ENCODE data around the gene HOXA1.

Gene HOXA1

GRCh38 chr7:27095897-27096767 lies at the start of gene HOXA1:
Gene HOXA1 (minus strand): TSS chr7:27096000. CDS start chr7:27095912, 88 bp downstream.
- no peak for FAIRE-seq

- FAIRE-seq, result no peak
These were observed 49.5 kb upstream of the HOXA1 start for GRCh38 chr7:27145165-27145913.

DNA sequence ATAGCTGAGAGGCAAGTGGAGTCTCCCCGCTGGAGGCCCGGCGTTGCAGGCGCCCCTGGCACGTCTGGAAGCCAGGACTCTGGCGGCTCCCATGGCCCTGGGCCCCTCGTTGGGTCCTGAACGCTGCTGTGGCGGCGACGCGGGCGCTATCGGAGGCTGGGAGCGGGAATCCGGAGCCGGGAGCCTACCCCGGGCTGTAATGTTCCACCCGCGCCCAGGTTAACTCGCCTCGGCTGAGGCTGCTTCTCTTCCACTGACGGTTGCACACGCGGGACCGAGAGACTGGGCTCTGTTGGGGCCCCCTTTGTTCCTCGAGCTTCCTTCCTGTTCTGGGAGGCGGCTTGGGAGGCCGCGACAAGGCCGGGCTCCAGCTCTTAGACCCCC lies 49.0 kb upstream of the HOXA1 start:
- FAIRE-seq, result no peak

DNA sequence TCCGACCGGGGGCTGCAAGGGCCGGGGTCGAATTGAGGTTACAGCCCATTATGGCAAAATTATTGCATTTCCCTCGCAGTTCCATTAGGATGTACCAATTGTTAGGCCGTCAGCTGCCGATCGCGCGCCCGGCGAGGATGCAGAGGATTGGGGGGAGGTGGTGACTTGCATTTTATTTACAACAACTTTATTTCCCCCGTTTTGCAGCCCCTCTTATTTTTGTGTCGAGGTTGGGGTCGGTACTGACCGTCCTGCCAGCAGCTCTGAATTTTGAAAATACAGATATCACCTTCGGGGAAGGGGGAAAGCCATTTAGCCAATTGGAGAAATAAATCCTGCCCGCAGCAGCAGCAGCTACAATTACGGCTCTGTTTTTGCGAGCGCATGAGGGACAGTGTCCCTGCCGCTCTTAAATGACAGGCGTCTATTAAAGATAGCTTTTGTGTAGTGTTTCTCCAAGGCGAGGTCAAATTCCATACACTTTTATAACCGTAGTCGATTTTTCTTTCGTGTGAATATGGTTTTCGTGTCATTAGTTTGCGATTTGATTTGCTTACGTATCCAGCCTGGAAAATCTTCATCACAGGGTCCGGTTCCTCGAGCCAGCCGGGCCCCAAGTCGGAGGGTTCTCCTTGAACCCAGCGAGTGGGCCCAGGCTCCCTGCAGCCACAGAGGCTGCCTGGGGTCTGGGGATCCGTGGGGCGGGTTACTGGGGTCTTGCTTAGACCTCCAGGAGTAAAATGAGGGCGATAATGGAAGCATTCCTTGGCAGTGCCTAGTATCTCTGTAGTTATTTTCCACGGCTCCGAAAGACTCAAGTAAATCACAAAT lies 48.4 kb upstream of the HOXA1 start:
- FAIRE-seq, result no peak

GRCh38 chr7:27143023-27143949 lies 47.5 kb upstream of the HOXA1 start, which contains the start of gene HOXA5:
Gene HOXA5 (minus strand): TSS chr7:27143681. CDS start chr7:27143607, 74 bp downstream.
- FAIRE-seq, result no peak

- no peak for FAIRE-seq
These were observed 46.8 kb upstream of the HOXA1 start for GRCh38 chr7:27142580-27143022.

DNA sequence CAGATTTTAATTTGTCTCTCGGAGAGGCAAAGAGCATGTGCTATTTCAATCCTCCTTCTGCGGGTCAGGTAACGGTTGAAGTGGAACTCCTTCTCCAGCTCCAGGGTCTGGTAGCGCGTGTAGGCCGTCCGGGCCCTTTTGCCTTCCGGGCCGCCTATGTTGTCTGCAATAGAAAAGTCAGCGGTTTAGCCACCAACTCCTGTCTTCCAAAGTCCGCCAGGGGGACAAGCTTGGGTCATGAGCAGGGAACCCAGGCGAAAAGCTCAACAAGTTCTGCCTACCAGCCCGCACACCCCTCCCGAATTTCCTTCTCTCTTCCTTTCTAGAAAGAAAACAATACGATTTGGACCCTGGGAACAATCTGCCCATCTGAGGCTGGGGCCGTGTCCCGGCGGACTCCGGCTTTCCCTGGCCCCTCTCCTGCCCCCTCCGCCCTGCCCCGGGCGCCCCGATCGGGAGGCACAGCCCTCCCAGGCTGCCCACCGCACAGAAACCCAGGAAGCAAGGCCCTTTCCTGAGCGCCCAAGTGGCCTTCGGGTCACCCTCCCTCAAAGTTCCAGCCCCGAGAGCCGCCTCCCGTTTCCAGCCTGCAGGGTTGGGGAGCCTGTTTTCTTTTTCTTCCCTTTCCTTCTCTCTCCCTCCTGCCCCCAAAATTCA lies 46.3 kb upstream of the HOXA1 start:
- no peak for FAIRE-seq

- no peak for FAIRE-seq
These were observed 45.5 kb upstream of the HOXA1 start for GRCh38 chr7:27141137-27141922.

DNA sequence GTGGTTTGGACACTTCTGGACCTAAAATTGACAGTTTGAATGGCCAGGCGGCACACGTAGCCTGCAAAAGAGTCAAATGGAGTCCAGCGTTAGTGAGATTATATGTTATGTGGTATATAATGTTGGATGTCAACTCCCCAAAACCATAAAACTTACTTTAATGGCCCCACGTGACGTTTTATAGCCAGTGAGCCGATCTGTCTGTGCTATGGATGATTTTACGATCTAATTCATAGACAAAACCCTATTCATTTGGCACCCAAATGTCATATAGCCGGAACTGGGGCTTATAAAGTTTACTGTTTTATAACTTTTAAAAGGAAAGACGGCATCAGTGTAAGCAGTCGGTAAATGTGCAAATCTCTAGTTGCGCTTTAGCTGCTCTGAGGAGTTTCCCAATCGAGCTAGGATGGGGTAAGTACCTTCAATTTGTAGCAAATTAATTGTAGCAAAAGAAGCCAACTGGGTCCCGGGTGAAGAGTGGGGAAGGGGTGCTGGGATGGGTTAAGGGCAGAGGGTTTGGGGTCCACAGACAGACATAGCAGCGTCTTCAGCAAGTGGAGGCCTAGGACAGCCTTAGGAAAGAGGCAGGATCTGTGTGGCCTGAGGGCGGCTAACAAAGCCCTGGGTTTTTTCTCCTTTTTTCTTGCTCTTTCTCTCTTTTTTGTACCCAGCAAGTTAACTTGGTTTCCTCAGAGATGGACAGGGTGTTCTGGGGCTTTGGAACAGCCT lies 44.5 kb upstream of the HOXA1 start:
- FAIRE-seq, result no peak

DNA sequence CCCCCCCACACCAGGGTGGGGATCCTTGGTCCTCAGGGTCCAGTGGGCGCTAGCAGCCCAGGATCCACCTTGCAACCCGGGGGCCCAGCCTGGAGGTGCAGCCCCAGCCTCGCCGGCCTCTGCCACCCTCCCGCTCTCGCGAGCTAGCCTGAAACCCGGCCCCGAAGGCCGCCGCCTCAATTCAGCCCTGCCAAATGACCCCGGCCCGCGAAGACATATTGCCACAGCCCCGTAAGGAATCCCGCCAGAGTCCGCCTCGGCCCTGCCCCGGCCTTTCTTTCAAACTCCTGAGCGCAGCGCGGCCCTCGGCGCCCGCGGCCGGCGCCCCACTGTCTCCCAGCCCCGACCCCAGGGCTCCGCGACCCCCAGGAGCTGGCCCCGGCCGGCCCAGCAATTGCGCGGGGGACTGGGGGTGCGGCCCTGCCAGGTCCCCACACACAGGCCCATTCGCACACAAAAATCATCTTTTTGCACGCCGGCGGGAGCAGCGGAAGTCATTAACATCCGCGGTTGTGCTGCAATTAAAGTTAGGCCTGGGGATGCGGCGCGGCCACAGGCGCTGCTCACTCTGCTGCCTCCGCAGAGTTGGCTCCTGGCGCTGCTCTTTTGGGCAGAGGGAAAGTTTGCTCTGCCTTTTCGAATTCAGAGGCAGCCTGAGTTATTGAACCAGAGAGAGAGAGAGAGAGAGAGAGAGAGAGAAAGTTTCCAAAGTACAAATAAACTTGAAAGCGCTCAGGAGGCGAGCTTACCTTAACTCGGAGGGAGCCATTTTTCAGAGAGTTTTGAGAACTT lies 43.7 kb upstream of the HOXA1 start:
- FAIRE-seq, result no peak

DNA sequence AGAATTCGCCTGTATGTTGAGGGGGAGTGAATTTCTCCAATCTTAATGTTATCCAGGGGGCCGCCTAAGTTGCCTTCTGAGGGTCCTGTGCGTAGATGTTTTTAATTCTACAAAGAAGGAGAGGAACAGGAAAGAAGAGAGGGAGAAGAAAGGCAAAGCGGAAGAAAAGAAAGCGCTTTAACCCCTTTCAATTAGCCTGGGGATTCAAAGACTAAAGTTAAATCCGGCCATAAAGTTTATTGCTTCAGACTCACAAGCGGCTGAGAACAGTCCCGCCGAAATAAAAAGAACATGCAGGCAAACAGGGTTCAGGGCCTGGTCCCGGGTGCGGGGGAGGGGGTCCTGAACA lies 43.2 kb upstream of the HOXA1 start:
- FAIRE-seq, result no peak

- FAIRE-seq, result no peak
These were observed 42.7 kb upstream of the HOXA1 start for GRCh38 chr7:27138472-27138871.

DNA sequence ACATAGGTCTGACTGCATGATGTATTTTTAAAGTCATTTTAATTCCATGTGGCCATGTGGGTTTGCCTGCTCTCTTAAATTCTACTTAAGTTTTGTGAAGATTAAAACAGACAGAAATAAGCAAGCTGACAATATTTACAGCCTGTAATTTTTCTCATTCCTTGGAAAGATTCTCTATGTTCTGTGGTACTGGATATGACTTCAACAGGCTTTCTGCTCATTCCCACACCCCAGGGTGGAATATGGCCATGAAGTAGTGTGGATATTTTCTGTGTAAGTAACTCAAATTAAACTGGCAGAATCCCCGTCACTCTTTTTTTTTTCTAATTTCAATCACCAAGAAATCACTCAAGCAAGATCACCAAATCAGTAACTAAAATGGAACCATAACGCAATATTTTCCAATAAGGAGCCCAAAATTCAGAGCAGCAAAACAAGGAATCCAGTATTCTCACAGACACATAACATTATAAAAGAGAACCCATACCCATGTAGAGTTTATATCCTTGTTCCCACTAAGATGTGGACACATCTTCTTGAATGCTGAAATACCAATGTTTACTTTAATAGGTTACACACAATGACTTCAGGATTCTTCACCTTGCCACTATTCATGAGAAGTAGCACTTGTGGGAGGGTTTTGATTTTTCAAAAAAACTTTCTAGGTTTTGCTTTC lies 42.0 kb upstream of the HOXA1 start:
- no peak for FAIRE-seq

DNA sequence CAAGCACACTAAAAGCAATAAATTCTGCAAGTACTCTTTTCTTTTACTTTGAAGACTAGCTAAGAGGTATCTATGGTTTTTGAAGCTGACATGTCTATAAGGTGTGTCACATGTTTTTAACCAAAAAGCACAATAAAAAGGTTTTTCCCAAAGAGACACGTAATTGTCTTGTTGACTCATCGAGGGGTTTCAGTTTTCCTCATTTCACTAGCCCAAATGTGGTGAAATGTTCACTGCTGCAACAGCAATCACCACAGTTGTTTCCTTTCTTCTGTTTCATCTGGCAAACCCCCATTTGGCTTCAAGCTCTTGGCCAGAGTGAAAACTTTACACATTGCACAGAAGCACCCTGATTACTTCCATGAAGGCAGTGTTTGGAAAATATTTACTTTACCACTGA lies 38.6 kb upstream of the HOXA1 start:
- no peak for FAIRE-seq

GRCh38 chr7:27133409-27134231 lies 37.8 kb upstream of the HOXA1 start:
- FAIRE-seq, result no peak

GRCh38 chr7:27132978-27133377 lies 37.2 kb upstream of the HOXA1 start:
- no peak for FAIRE-seq

- FAIRE-seq, result no peak
These were observed 36.4 kb upstream of the HOXA1 start for GRCh38 chr7:27132214-27132613.
